ENCODE measurements around the gene PDE3A. TPM values are rescaled to one million over a fixed set of nuclear protein-coding genes. Genes with fewer than 3 reads are reported as not detected.

Gene PDE3A
- polyA plus RNA-seq, 1 of the 3 experiments (the other 2 are of a cell fraction): 0.67 TPM

DNA sequence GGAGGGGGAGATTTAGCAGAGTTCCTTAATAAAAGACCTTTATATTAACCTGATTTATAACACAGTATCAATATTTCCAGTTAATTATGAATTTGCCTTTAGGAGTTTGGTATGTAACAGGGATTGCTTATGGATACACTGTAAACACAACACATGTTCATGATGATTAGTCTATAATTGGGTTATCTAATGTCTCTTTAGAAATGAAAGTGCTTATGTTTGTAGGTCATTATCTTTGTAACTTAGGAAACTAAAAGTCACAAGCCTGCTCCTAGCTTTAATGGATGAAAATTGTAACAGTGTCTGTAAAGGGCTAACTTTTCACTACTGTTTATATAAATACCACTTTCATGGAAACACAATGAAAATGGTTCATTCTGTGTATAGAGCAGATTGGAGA lies 9.4 kb downstream of the PDE3A start (continued):
- TF ChIP-seq, protein P1, sequence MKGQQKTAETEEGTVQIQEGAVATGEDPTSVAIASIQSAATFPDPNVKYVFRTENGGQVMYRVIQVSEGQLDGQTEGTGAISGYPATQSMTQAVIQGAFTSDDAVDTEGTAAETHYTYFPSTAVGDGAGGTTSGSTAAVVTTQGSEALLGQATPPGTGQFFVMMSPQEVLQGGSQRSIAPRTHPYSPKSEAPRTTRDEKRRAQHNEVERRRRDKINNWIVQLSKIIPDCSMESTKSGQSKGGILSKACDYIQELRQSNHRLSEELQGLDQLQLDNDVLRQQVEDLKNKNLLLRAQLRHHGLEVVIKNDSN (IDR thresholded peaks at IDR 0.05; ENCODE audit: borderline replicate concordance, low read depth): no peak
- TF ChIP-seq POLR2AphosphoS5 (IDR thresholded peaks at IDR 0.05; ENCODE audit: low read depth, low read length): no peak
- TF ChIP-seq EZH2phosphoT487 (IDR thresholded peaks at IDR 0.05; ENCODE audit: borderline replicate concordance, low read depth): no peak
- no peak for TF ChIP-seq NFIC (IDR thresholded peaks at IDR 0.05; ENCODE audit: borderline replicate concordance)
- TF ChIP-seq ELF1 (IDR thresholded peaks at IDR 0.05): no peak

DNA sequence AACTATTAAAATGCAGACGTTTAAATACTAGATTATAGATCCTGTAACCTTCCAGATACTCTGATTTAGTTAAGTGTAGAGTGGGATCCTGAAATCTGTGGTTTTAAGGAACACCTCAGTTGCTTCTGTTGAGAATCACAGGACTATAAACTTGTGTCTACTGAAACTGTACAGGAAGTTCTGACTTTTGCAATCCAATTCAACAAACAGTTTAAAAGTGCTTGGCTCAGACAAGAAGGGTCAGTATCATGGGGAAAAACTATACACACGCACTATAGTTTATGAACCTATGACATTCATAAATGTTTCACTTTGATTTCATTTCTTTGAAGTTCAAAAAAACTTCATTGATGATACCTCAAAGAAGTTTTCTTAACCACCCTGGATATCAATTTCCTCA lies 13.8 kb downstream of the PDE3A start:
- 69% methylated on average over 2 of the region's 2 CpGs for WGBS (ENCODE audit: low lambda C conversion rate)
- Histone ChIP-seq H3K4me2 (no peak overlapping the region), H3K27me3 (ENCODE audit: insufficient read depth) (no peaks in the 10 kb centered on the region), H3K9ac (no peak overlapping the region), H3K27ac (ENCODE audit: low read depth in 2 of 2, low read length in 1 of 2) (no peak overlapping the region; a peak in 1 of 4 replicates), H2AFZ (ENCODE audit: low read depth) (no peak overlapping the region), H4K20me1 (ENCODE audit: insufficient read depth) (no peaks in the 10 kb centered on the region), H3K4me3 (ENCODE audit: low read depth in 2 of 2, low read length in 1 of 2) (no peak overlapping the region), H3K4me1 (ENCODE audit: control insufficient read depth in 1 of 2, insufficient read depth in 2 of 2, low read depth in 1 of 2, low read length in 1 of 2) (peaks cover 0 to 13% of the 10 kb centered on the region in 2 experiments; a peak in 3 of 4 replicates), H3K9me3 (no peaks in the 10 kb centered on the region), H3K9me2 (no peaks in the 10 kb centered on the region), H3K36me3 (replicated peaks in 1 of 2; ENCODE audit: control insufficient read depth in 1 of 2, insufficient read depth in 2 of 2, low read length in 1 of 2) (peaks cover 0 to 2% of the 10 kb centered on the region in 2 experiments), H3F3A (replicated peaks; ENCODE audit: insufficient read depth) (no peaks in the 10 kb centered on the region), H3K79me2 (ENCODE audit: insufficient read depth) (peaks cover 70% of the 10 kb centered on the region)
- POLR2A ChIA-PET: no interaction called here
- CTCF ChIA-PET: interaction anchor here (0.5 to 1.3 kb wide), 3 partner anchors 14 to 204 kb away, joined by 3 to 5 read pairs (median 4); partner anchors contain the start of gene PDE3A
- DNase-seq: no peak
- TF ChIP-seq RXRA (IDR thresholded peaks at IDR 0.05; ENCODE audit: borderline replicate concordance, low read depth): no peak
- TF ChIP-seq, protein P2, sequence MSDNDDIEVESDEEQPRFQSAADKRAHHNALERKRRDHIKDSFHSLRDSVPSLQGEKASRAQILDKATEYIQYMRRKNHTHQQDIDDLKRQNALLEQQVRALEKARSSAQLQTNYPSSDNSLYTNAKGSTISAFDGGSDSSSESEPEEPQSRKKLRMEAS (IDR thresholded peaks at IDR 0.05; ENCODE audit: low read depth): no peak
- TF ChIP-seq MXI1 (IDR thresholded peaks at IDR 0.05; ENCODE audit: low read depth, low read length): no peak
- no peak for TF ChIP-seq MEF2A (IDR thresholded peaks at IDR 0.05; ENCODE audit: borderline replicate concordance, low read depth)
- no peak for TF ChIP-seq FOXJ3 (CRISPR knock-in tag; IDR thresholded peaks at IDR 0.05)
- TF ChIP-seq FOSL2 (IDR thresholded peaks at IDR 0.05; ENCODE audit: borderline replicate concordance, low read depth): no peak
- no peak for TF ChIP-seq NFIC (IDR thresholded peaks at IDR 0.05; ENCODE audit: borderline replicate concordance)
- no peak for TF ChIP-seq RFX5 (IDR thresholded peaks at IDR 0.05; ENCODE audit: low read length)
- TF ChIP-seq YY1 (IDR thresholded peaks at IDR 0.05; ENCODE audit: low read depth): no peak
- no peak for TF ChIP-seq SIN3A (IDR thresholded peaks at IDR 0.05; ENCODE audit: borderline replicate concordance, low read depth, low read length)

DNA sequence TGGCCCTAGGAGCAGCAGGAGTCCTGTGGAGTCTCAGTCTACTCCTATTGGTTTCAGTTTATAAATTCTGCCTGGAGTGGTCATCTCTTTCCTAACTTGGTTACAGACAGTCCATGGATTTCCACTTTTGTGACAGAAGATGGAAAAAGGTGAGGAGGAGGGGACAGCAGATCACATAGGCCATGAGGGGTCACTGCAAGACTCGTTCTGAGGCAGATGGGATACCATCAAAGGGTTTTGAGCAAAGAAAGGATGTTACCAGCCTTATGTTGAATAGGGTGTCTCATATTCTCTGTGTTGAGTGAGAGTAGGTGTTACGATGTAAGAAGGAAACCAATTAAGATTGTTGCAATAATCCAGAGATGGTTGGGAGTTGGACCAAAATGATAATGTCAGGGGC lies 15.3 kb downstream of the PDE3A start:
- Histone ChIP-seq H3K79me2 (ENCODE audit: insufficient read depth) (peaks cover 66% of the 10 kb centered on the region), H3K36me3 (replicated peaks in 1 of 2; ENCODE audit: control insufficient read depth in 1 of 2, insufficient read depth in 2 of 2, low read length in 1 of 2) (peaks cover 0 to 6% of the 10 kb centered on the region in 2 experiments), H4K20me1 (ENCODE audit: insufficient read depth) (no peaks in the 10 kb centered on the region), H3K27ac (ENCODE audit: low read depth in 2 of 2, low read length in 1 of 2) (no peak overlapping the region; a peak in 1 of 4 replicates), H3K9ac (no peak overlapping the region), H3K4me1 (ENCODE audit: control insufficient read depth in 1 of 2, insufficient read depth in 2 of 2, low read depth in 1 of 2, low read length in 1 of 2) (peaks cover 0 to 9% of the 10 kb centered on the region in 2 experiments; a peak in 3 of 4 replicates), H3F3A (replicated peaks; ENCODE audit: insufficient read depth) (no peaks in the 10 kb centered on the region), H3K4me2 (no peak overlapping the region; the same call in 1 of the 2 replicates), H2AFZ (ENCODE audit: low read depth) (no peak overlapping the region), H3K9me2 (no peaks in the 10 kb centered on the region), H3K9me3 (no peaks in the 10 kb centered on the region), H3K4me3 (ENCODE audit: low read depth in 2 of 2, low read length in 1 of 2) (no peak overlapping the region), H3K27me3 (ENCODE audit: insufficient read depth) (no peaks in the 10 kb centered on the region)
- ChIA-PET POLR2A (no interaction called here), CTCF (no interaction called here)
- WGBS (ENCODE audit: low lambda C conversion rate): 89% methylated on average over 2 of the region's 2 CpGs
- DNase-seq: no peak
- TF ChIP-seq, protein P1 (IDR thresholded peaks at IDR 0.05; ENCODE audit: borderline replicate concordance, low read depth): no peak
- TF ChIP-seq, protein P3, sequence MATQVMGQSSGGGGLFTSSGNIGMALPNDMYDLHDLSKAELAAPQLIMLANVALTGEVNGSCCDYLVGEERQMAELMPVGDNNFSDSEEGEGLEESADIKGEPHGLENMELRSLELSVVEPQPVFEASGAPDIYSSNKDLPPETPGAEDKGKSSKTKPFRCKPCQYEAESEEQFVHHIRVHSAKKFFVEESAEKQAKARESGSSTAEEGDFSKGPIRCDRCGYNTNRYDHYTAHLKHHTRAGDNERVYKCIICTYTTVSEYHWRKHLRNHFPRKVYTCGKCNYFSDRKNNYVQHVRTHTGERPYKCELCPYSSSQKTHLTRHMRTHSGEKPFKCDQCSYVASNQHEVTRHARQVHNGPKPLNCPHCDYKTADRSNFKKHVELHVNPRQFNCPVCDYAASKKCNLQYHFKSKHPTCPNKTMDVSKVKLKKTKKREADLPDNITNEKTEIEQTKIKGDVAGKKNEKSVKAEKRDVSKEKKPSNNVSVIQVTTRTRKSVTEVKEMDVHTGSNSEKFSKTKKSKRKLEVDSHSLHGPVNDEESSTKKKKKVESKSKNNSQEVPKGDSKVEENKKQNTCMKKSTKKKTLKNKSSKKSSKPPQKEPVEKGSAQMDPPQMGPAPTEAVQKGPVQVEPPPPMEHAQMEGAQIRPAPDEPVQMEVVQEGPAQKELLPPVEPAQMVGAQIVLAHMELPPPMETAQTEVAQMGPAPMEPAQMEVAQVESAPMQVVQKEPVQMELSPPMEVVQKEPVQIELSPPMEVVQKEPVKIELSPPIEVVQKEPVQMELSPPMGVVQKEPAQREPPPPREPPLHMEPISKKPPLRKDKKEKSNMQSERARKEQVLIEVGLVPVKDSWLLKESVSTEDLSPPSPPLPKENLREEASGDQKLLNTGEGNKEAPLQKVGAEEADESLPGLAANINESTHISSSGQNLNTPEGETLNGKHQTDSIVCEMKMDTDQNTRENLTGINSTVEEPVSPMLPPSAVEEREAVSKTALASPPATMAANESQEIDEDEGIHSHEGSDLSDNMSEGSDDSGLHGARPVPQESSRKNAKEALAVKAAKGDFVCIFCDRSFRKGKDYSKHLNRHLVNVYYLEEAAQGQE (IDR thresholded peaks at IDR 0.05; ENCODE audit: low read depth, low read length): no peak
- TF ChIP-seq GATA2 (CRISPR knock-in tag; IDR thresholded peaks at IDR 0.05): no peak
- no peak for TF ChIP-seq RXRA (IDR thresholded peaks at IDR 0.05; ENCODE audit: borderline replicate concordance, low read depth)
- no peak for TF ChIP-seq SMC3 (IDR thresholded peaks at IDR 0.05; ENCODE audit: low read depth, low read length)
- no peak for TF ChIP-seq RAD21 (IDR thresholded peaks at IDR 0.05; ENCODE audit: low read length)
- TF ChIP-seq YY1 (IDR thresholded peaks at IDR 0.05; ENCODE audit: low read depth): no peak
- TF ChIP-seq TCF12 (IDR thresholded peaks at IDR 0.05): no peak
- TF ChIP-seq TAF1 (IDR thresholded peaks at IDR 0.05; ENCODE audit: borderline replicate concordance, low read depth, low read length): no peak
- no peak for TF ChIP-seq NFIC (IDR thresholded peaks at IDR 0.05; ENCODE audit: borderline replicate concordance)

All from SK-N-SH (cell line).